ENCODE data around the gene USF3.

The USF3 gene

GRCh38 chr3:113601240-113601639 lies 95.2 kb downstream of the USF3 start:
- Histone ChIP-seq H3K9ac (ENCODE audit: low read length) (no peak overlapping the region), H3K4me3 (ENCODE audit: low read length) (no peak overlapping the region), H3K27me3 (ENCODE audit: control insufficient read depth, insufficient read depth, low read length) (peaks cover under 1% of the 10 kb centered on the region), H3K4me1 (ENCODE audit: control insufficient read depth, low read depth, low read length) (peaks cover 11% of the 10 kb centered on the region), H3K9me3 (ENCODE audit: control insufficient read depth, low read depth, low read length) (no peaks in the 10 kb centered on the region), H3K27ac (ENCODE audit: low read length) (no peak overlapping the region), H3K36me3 (ENCODE audit: control insufficient read depth, low read depth, low read length) (no peaks in the 10 kb centered on the region)

- no peaks in the 10 kb centered on the region for H3K36me3 ChIP-seq (ENCODE audit: control insufficient read depth, low read depth, low read length)
- H3K4me3 ChIP-seq (ENCODE audit: low read length), result no peak overlapping the region
- H3K27ac ChIP-seq (ENCODE audit: low read length), result no peak overlapping the region
Measured at GRCh38 chr3:113600418-113601182, 95.8 kb downstream of the USF3 start.

More at GRCh38 chr3:113600418-113601182, 95.8 kb downstream of the USF3 start:
- peaks cover 7% of the 10 kb centered on the region for H3K27me3 ChIP-seq (ENCODE audit: control insufficient read depth, insufficient read depth, low read length)
- peaks cover 8% of the 10 kb centered on the region for H3K4me1 ChIP-seq (ENCODE audit: control insufficient read depth, low read depth, low read length)
- no peak overlapping the region for H3K9ac ChIP-seq (ENCODE audit: low read length)
- no peaks in the 10 kb centered on the region for H3K9me3 ChIP-seq (ENCODE audit: control insufficient read depth, low read depth, low read length)
